ENCODE data around the gene PHACTR1. TPM values are rescaled to one million over a fixed set of nuclear protein-coding genes. Genes with fewer than 3 reads are reported as not detected.
"Not testable (repeated sequence)": the region's sequence is repeated elsewhere in the genome, so short reads cannot be mapped to it uniquely, and the experiment has no call there.

PHACTR1 gene
- total RNA-seq, 1 donor from 2014 or later, result 8.4 TPM

- no peak for TF ChIP-seq CTCF (IDR thresholded peaks at IDR 0.05)
- no peaks in the 10 kb centered on the region for H3K9me3 ChIP-seq
- H3K27me3 ChIP-seq, result no peaks in the 10 kb centered on the region
- H3K4me1 ChIP-seq, result no peaks in the 10 kb centered on the region
- no peak overlapping the region for H3K4me3 ChIP-seq
- no peak overlapping the region for H3K27ac ChIP-seq
- no peak for DNase-seq (ENCODE audit: low spot score in 2 of 2)
- intact Hi-C loops (cut with DNase I), result no loop called here
- no peaks in the 10 kb centered on the region for H3K36me3 ChIP-seq
These were observed 45.0 kb downstream of the PHACTR1 start for GRCh38 chr6:12761376-12762115.

GRCh38 chr6:12762731-12763434 lies 46.3 kb downstream of the PHACTR1 start:
- DNase-seq (ENCODE audit: low spot score in 2 of 2); intact Hi-C loops (cut with DNase I); H3K4me1 ChIP-seq; H3K9me3 ChIP-seq; H3K27ac ChIP-seq; H3K27me3 ChIP-seq; H3K36me3 ChIP-seq; H3K4me3 ChIP-seq: not testable (repeated sequence)

- Histone ChIP-seq H3K4me1 (no peaks in the 10 kb centered on the region), H3K27ac (no peak overlapping the region), H3K9me3 (no peaks in the 10 kb centered on the region), H3K27me3 (no peaks in the 10 kb centered on the region), H3K36me3 (no peaks in the 10 kb centered on the region), H3K4me3 (no peak overlapping the region)
- no peak for TF ChIP-seq CTCF (IDR thresholded peaks at IDR 0.05)
- no peak for DNase-seq (ENCODE audit: low spot score in 2 of 2)
- intact Hi-C loops (cut with DNase I), result no loop called here
These were observed 49.8 kb downstream of the PHACTR1 start for GRCh38 chr6:12766365-12766764.

- Histone ChIP-seq H3K27ac (no peak overlapping the region), H3K4me3 (no peak overlapping the region)
These were observed 50.4 kb downstream of the PHACTR1 start for GRCh38 chr6:12767016-12767415.

GRCh38 chr6:12769556-12770256 lies 53.1 kb downstream of the PHACTR1 start:
- Histone ChIP-seq H3K4me1 (no peaks in the 10 kb centered on the region), H3K9me3 (no peaks in the 10 kb centered on the region), H3K27me3 (no peaks in the 10 kb centered on the region), H3K36me3 (no peaks in the 10 kb centered on the region), H3K27ac (no peak overlapping the region), H3K4me3 (no peak overlapping the region)
- intact Hi-C loops (cut with DNase I), result no loop called here
- no peak for TF ChIP-seq CTCF (IDR thresholded peaks at IDR 0.05)
- no peak for DNase-seq (ENCODE audit: low spot score in 2 of 2)

More at GRCh38 chr6:12767016-12767415, 50.4 kb downstream of the PHACTR1 start:
- DNase-seq (ENCODE audit: low spot score in 2 of 2), result no peak
- no peak for TF ChIP-seq CTCF (IDR thresholded peaks at IDR 0.05)
- Histone ChIP-seq H3K36me3 (no peaks in the 10 kb centered on the region), H3K4me1 (no peaks in the 10 kb centered on the region), H3K9me3 (no peaks in the 10 kb centered on the region), H3K27me3 (no peaks in the 10 kb centered on the region)
- intact Hi-C loops (cut with DNase I), result no loop called here

GRCh38 chr6:12772416-12772815 lies 55.8 kb downstream of the PHACTR1 start:
- no peak overlapping the region for H3K4me3 ChIP-seq
- intact Hi-C loops (cut with DNase I), result no loop called here
- H3K27ac ChIP-seq, result no peak overlapping the region
- H3K9me3 ChIP-seq, result no peaks in the 10 kb centered on the region
- DNase-seq (ENCODE audit: low spot score in 2 of 2), result no peak
- no peaks in the 10 kb centered on the region for H3K27me3 ChIP-seq
- no peak for TF ChIP-seq CTCF (IDR thresholded peaks at IDR 0.05)
- no peaks in the 10 kb centered on the region for H3K36me3 ChIP-seq
- no peaks in the 10 kb centered on the region for H3K4me1 ChIP-seq

Measured in ascending aorta (tissue), 2 donors.